B cell (primary cell): ENCODE measurements around the gene SPPL2B. TPM values are rescaled to one million over a fixed set of nuclear protein-coding genes. Genes with fewer than 3 reads are reported as not detected.
A peak's percentile ranks its signal among the peaks of the same experiment; 100 is the strongest.

Experiments
- ATAC-seq: fragments of 200-7000 bp; cut with Tn5 transposase; one replicate; pipeline ENCODE4 v1.10.0; 2021; ENCODE audit warnings: low read depth, mild to moderate bottlenecking, moderate number of reproducible peaks, moderate library complexity
- CTCF ChIA-PET: fragments of 350-600 bp; sonication (Branson Sonifier 250); formaldehyde crosslinking; loops from one replicate; lab custom pipeline; 2021; ENCODE audit warnings: antibody characterized with exemption, inconsistent platforms; lab: Charles Lee
- POLR2A ChIA-PET: fragments of 350-600 bp; sonication (Branson Sonifier 250); formaldehyde crosslinking; loops from one replicate; lab custom pipeline; 2021; ENCODE audit warnings: antibody characterized with exemption; lab: Charles Lee
- DNase-seq: peaks from one replicate; pipeline ENCODE4 v3.0.0; 2013
- H2AFZ ChIP-seq: 2 replicates; pipeline ENCODE4 v1.6.1; 2012; ENCODE audit warnings: mild to moderate bottlenecking, low read depth, low read length; ENCODE audit not compliant: insufficient read depth, poor library complexity, severe bottlenecking
- H3K27ac ChIP-seq, 2 donors: 1 replicate in 1 of 2; 2 replicates in 1 of 2; pipeline ENCODE4 v1.5.1; 2012 to 2013; ENCODE audit warnings: low read length in 2 of 2, mild to moderate bottlenecking in 2 of 2, moderate library complexity in 1 of 2
- H3K27me3 ChIP-seq, 4 experiments: fragments of 200-600 bp in 1 of 4; sonication (generic) in 1 of 4; replicated peaks in 1 of 4; 1 replicate in 2 of 4; 2 replicates in 2 of 4; pipeline versions ENCODE4 v1.6.1 to v1.7.0; 2013 to 2016; ENCODE audit warnings: low read length in 3 of 4, mild to moderate bottlenecking in 2 of 4, mixed read lengths in 1 of 4, moderate library complexity in 1 of 4; ENCODE audit not compliant: insufficient read depth in 4 of 4, control insufficient read depth in 3 of 4; ENCODE audit errors: control extremely low read depth in 1 of 4
- H3K36me3 ChIP-seq, 2 experiments: replicated peaks in 1 of 2; 1 replicate in 1 of 2; 2 replicates in 1 of 2; pipeline versions ENCODE4 v1.6.1 to v1.7.1; 2013; ENCODE audit warnings: low read length in 1 of 2; ENCODE audit not compliant: insufficient read depth in 2 of 2, control insufficient read depth in 1 of 2; ENCODE audit errors: control extremely low read depth in 1 of 2, extremely low read depth in 1 of 2
- H3K4me1 ChIP-seq, 2 donors: fragments of 200-600 bp in 1 of 2; sonication (generic) in 1 of 2; 1 replicate in 1 of 2; 2 replicates in 1 of 2; pipeline versions ENCODE4 v1.5.1 to v1.6.1; 2013 to 2017; ENCODE audit warnings: low read length in 2 of 2; ENCODE audit not compliant: control insufficient read depth in 2 of 2, insufficient read depth in 2 of 2
- H3K4me2 ChIP-seq: replicated peaks from 2 replicates; pipeline ENCODE3; 2012; ENCODE audit warnings: mild to moderate bottlenecking, low read depth, low read length; ENCODE audit not compliant: poor library complexity, severe bottlenecking
- H3K4me3 ChIP-seq, 5 experiments: fragments of 200-600 bp in 1 of 5; sonication (generic) in 1 of 5; 1 replicate in 3 of 5; 2 replicates in 2 of 5; pipeline versions ENCODE4 v1.5.1 to v1.7.0; 2011 to 2016; ENCODE audit warnings: low read length in 4 of 5, mild to moderate bottlenecking in 4 of 5, low read depth in 2 of 5, control low read depth in 1 of 5, moderate library complexity in 1 of 5; ENCODE audit not compliant: insufficient read depth in 1 of 5; ENCODE audit errors: control extremely low read depth in 1 of 5, extremely low read depth in 1 of 5
- H3K79me2 ChIP-seq: fragments of 200-600 bp; sonication (generic); one replicate; pipeline ENCODE4 v1.6.0; 2016; ENCODE audit warnings: low read length; ENCODE audit not compliant: control insufficient read depth, insufficient read depth
- H3K9ac ChIP-seq: fragments of 200-600 bp; sonication (generic); 2 replicates; pipeline ENCODE4 v1.6.1; 2017; ENCODE audit warnings: mild to moderate bottlenecking, low read length, moderate library complexity
- H3K9me3 ChIP-seq, 3 donors: one replicate each; pipeline versions ENCODE4 v1.6.1 to v1.7.1; 2013; ENCODE audit warnings: low read length in 2 of 3; ENCODE audit not compliant: control insufficient read depth in 2 of 3, insufficient read depth in 1 of 3; ENCODE audit errors: control extremely low read depth in 1 of 3
- H4K20me1 ChIP-seq: 2 replicates; pipeline ENCODE4 v1.6.0; 2012; ENCODE audit warnings: mild to moderate bottlenecking, low read length; ENCODE audit not compliant: insufficient read depth, control insufficient read depth, poor library complexity, severe bottlenecking
- H3K27ac Mint-ChIP-seq: one replicate; pipeline ENCODE4 v1.8.0; 2021; ENCODE audit warnings: mixed read lengths
- H3K27me3 Mint-ChIP-seq: one replicate; pipeline ENCODE4 v1.8.0; 2021; ENCODE audit warnings: mixed read lengths
- H3K4me1 Mint-ChIP-seq: one replicate; pipeline ENCODE4 v1.8.0; 2021; ENCODE audit warnings: mixed read lengths
- H3K4me3 Mint-ChIP-seq: one replicate; pipeline ENCODE4 v1.8.0; 2021; ENCODE audit warnings: mixed read lengths
- H3K9me3 Mint-ChIP-seq: one replicate; pipeline ENCODE4 v1.8.0; 2022; ENCODE audit warnings: mixed read lengths; ENCODE audit not compliant: insufficient read depth
- CTCF ChIP-seq: fragments of 200-600 bp; IDR thresholded peaks from one replicate; pipeline ENCODE4 v1.8.0; 2022; ENCODE audit warnings: antibody characterized with exemption, mild to moderate bottlenecking
- EZH2 ChIP-seq: IDR thresholded peaks from 2 replicates; pipeline ENCODE4 v1.6.1; 2012; ENCODE audit warnings: borderline replicate concordance, low read depth, mild to moderate bottlenecking, moderate library complexity, low read length; ENCODE audit not compliant: insufficient read depth, poor library complexity, severe bottlenecking
- WGBS: methylation state at CpG from one replicate; pipeline ENCODE4 v1.1.5; 2013; ENCODE audit warnings: missing lambda C conversion rate; ENCODE audit not compliant: insufficient coverage; 5-methylcytosine and 5-hydroxymethylcytosine counted together
- intact Hi-C: fragments of 100-400 bp; cut with micrococcal nuclease; formaldehyde crosslinking; loops from one replicate; pipeline ENCODE4 v1.10.0; 2022
- polyA plus RNA-seq: library from polyadenylated mRNA; depleted of rRNA; stranded (reverse); fragments of >200 nt; gene quantifications from 2 replicates; pipeline ENCODE4 v1.2.3, GENCODE V29; 2012
- total RNA-seq, 2 donors: library from RNA; stranded (reverse); fragments of 120-200 nt in 1 of 2; gene quantifications; 1 replicate in 1 of 2; 2 replicates in 1 of 2; pipeline versions ENCODE4 v1.2.3 to v1.2.4, GENCODE V29; 2013 to 2022

Gene SPPL2B
- total and polyA plus RNA-seq, 2 donors (not counting 1 experiment from before 2014, with no cell fraction given): 415 to 479 TPM

GRCh38 chr19:2358548-2359173, 30.2 kb downstream of the SPPL2B start:
- Mint-ChIP-seq H3K4me1 (peaks cover 5% of the 10 kb centered on the region), H3K9me3 (no peaks in the 10 kb centered on the region), H3K27ac (peak overlapping the region; percentile 26), H3K4me3 (no peak overlapping the region), H3K27me3 (peaks cover 6% of the 10 kb centered on the region)
- no peak for ATAC-seq
- no peaks in the 10 kb centered on the region for H3K79me2 ChIP-seq
- no peak for TF ChIP-seq CTCF
- TF ChIP-seq EZH2: no peak
- POLR2A ChIA-PET: no interaction called here
- intact Hi-C loops: no loop called here
- no peaks in the 10 kb centered on the region for H3K9me3 ChIP-seq
- no peaks in the 10 kb centered on the region for H4K20me1 ChIP-seq
- DNase-seq: no peak
- no peak overlapping the region for H3K27ac ChIP-seq
- no peak overlapping the region for H3K9ac ChIP-seq
- no peak overlapping the region for H3K4me2 ChIP-seq
- peaks cover 0 to 10% of the 10 kb centered on the region in 2 experiments for H3K36me3 ChIP-seq
- H3K4me1 ChIP-seq: peaks cover 6 to 17% of the 10 kb centered on the region in 2 donors
- peaks cover 0 to 31% (median 11%) of the 10 kb centered on the region in 4 experiments for H3K27me3 ChIP-seq
- WGBS: 94% methylated on average over 24 of the region's 28 CpGs
- CTCF ChIA-PET: interaction anchor here (0.6 kb wide), 1 partner anchor 123 kb away, joined by 3 read pairs; no protein-coding TSS in a partner anchor
- H3K4me3 ChIP-seq: no peak overlapping the region
- no peak overlapping the region for H2AFZ ChIP-seq

DNA sequence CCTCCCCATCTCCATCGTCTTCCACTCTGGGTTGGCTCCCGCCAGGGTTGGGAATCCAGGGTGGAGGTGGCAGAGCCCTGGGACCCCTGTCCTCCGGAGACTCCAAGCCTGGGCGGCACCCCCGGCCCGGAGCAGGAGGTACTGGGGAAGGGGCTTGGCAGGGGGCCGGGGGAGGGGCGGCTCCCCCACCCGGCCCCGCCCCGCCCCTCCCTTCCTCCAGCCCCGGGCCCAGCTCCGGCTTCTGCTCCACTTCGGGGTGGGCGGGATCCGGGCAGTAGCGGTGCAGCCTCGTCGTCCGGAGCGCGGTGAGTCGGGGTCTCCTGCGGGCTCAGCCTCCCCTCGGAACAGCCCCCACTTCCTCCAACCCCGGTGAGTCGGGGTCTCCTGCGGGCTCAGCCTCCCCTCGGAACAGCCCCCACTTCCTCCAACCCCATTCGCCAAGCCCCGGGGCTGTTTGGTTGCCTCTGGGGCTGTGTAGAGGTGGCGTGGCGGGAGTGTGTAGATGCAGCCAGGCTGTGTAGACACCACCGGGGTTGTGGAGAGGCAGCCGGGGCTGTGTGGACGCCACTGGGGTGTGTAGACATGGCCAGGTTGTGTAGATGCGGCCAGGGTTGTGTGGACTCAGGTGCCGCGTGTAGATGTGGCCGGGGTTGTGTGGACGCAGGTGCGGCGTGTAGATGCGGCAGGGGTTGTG, 31.7 kb downstream of the SPPL2B start, which contains the start of gene TMPRSS9:
Gene TMPRSS9, plus strand, starts transcription at position 274 of the 694 bp plus-strand sequence. CDS start 29,521 bp downstream, outside the sequence.
- ChIA-PET CTCF (no interaction called here), POLR2A (interaction anchor here (0.6 kb wide), 1 partner anchor 27 kb away, joined by 3 read pairs; no protein-coding TSS in a partner anchor)
- Mint-ChIP-seq H3K27me3 (peaks cover 14% of the 10 kb centered on the region), H3K27ac (no peak within 1 kb of the TSS), H3K9me3 (no peaks in the 10 kb centered on the region), H3K4me1 (peaks cover 5% of the 10 kb centered on the region), H3K4me3 (no peak within 1 kb of the TSS)
- intact Hi-C loops: no loop called here
- H3K79me2 ChIP-seq: no peaks in the 10 kb centered on the region
- no peaks in the 10 kb centered on the region for H3K9me3 ChIP-seq
- no peak within 1 kb of the TSS for H3K4me3 ChIP-seq
- peaks cover 6 to 17% of the 10 kb centered on the region in 2 donors for H3K4me1 ChIP-seq
- peaks cover 0 to 36% (median 14%) of the 10 kb centered on the region in 4 experiments for H3K27me3 ChIP-seq
- no peak for TF ChIP-seq EZH2
- no peak for TF ChIP-seq CTCF
- peak within 1 kb of the TSS; percentile 22 for H3K4me2 ChIP-seq
- ATAC-seq: no peak
- no peak within 1 kb of the TSS for H3K27ac ChIP-seq
- no peak for DNase-seq
- H3K36me3 ChIP-seq: no peaks in the 10 kb centered on the region
- no peaks in the 10 kb centered on the region for H4K20me1 ChIP-seq
- H3K9ac ChIP-seq: no peak within 1 kb of the TSS
- 31% methylated on average over 27 of the region's 44 CpGs for WGBS
- H2AFZ ChIP-seq: no peak within 1 kb of the TSS
